HL-60 (cell line): ENCODE data around the gene PIK3CA.

ENCODE experiments used
- DNase-seq, 2 experiments: peaks; one replicate each; pipeline ENCODE4 v3.0.0-alpha.2; 2010 to 2020; ENCODE audit warnings: low read depth in 1 of 2, low spot score in 1 of 2
- H3K27ac ChIP-seq: fragments of 250-450 bp; sonication (Bioruptor Pico); replicated peaks from 2 replicates; pipeline ENCODE4 v1.5.1; 2020; ENCODE audit warnings: mild to moderate bottlenecking, moderate library complexity
- H3K27me3 ChIP-seq: fragments of 250-450 bp; sonication (Bioruptor Pico); 2 replicates; pipeline ENCODE4 v1.5.1; 2021; ENCODE audit warnings: mild to moderate bottlenecking, moderate library complexity; ENCODE audit not compliant: insufficient read depth, poor library complexity, severe bottlenecking
- H3K4me3 ChIP-seq: replicated peaks from 2 replicates; pipeline ENCODE4 v1.5.1; 2011; ENCODE audit warnings: mild to moderate bottlenecking, control low read depth, low read length; ENCODE audit not compliant: insufficient read depth
- CTCF ChIP-seq: IDR thresholded peaks from one replicate; pipeline ENCODE4 v1.5.1; 2011; ENCODE audit warnings: low read length, control low read depth, inconsistent platforms; ENCODE audit not compliant: insufficient read depth
- GABPA ChIP-seq: IDR thresholded peaks from 2 replicates; pipeline ENCODE4 v1.6.1; 2012; ENCODE audit warnings: low read depth
- POLR2AphosphoS5 ChIP-seq: IDR thresholded peaks from 2 replicates; pipeline ENCODE4 v1.6.1; 2012; ENCODE audit warnings: low read depth
- REST ChIP-seq: IDR thresholded peaks from 2 replicates; pipeline ENCODE4 v1.6.1; 2012; ENCODE audit warnings: low read depth; ENCODE audit not compliant: insufficient replicate concordance
- SPI1 ChIP-seq: IDR thresholded peaks from 2 replicates; pipeline ENCODE4 v1.6.1; 2012; ENCODE audit warnings: low read depth, mild to moderate bottlenecking, borderline replicate concordance

PIK3CA gene

GRCh38 chr3:179263134-179263533, 115.0 kb downstream of the PIK3CA start:
- Histone ChIP-seq H3K27ac (no peak overlapping the region), H3K27me3 (no peaks in the 10 kb centered on the region), H3K4me3 (no peak overlapping the region)
- TF ChIP-seq REST (no peak), POLR2AphosphoS5 (no peak), SPI1 (no peak), CTCF (no peak), GABPA (no peak)
- DNase-seq = no peak

GRCh38 chr3:179264449-179264848, 116.3 kb downstream of the PIK3CA start:
- H3K27me3 ChIP-seq = no peaks in the 10 kb centered on the region
- DNase-seq = no peak
- no peak overlapping the region for H3K27ac ChIP-seq
- no peak for TF ChIP-seq REST
- no peak for TF ChIP-seq CTCF
- no peak for TF ChIP-seq GABPA
- TF ChIP-seq POLR2AphosphoS5 = no peak
- TF ChIP-seq SPI1 = no peak
- no peak overlapping the region for H3K4me3 ChIP-seq

GRCh38 chr3:179265092-179265491, 116.9 kb downstream of the PIK3CA start:
- no peak overlapping the region for H3K4me3 ChIP-seq
- H3K27me3 ChIP-seq = no peaks in the 10 kb centered on the region
- TF ChIP-seq GABPA (no peak), CTCF (no peak), SPI1 (no peak), POLR2AphosphoS5 (no peak), REST (no peak)
- no peak for DNase-seq
- H3K27ac ChIP-seq = no peak overlapping the region
